Cardiac septum (tissue), 1 donor: ENCODE results near the gene PLEKHA5. TPM values are rescaled to one million over a fixed set of nuclear protein-coding genes. Genes with fewer than 3 reads are reported as not detected.

ENCODE experiments used
- DNase-seq: peaks from one replicate; pipeline ENCODE4 v3.0.0-alpha.2; 2020; ENCODE audit warnings: low spot score
- intact Hi-C: fragments of 100-400 bp; cut with DNase I; formaldehyde crosslinking; loops from one replicate; pipeline ENCODE4 v1.14.0; 2022
- total RNA-seq: library from RNA; stranded (reverse); fragmentation: NEBNext Ultra II Directional; extraction: Animal tissue kit (Norgen Biotek cat#: 25700); gene quantifications from one replicate; pipeline ENCODE4 v1.2.1, GENCODE V29; 2021
- donor health status: DM: no; HTN: no; CAD: no.

PLEKHA5 gene
- total RNA-seq, 1 donor from 2014 or later = 65.4 TPM

DNA sequence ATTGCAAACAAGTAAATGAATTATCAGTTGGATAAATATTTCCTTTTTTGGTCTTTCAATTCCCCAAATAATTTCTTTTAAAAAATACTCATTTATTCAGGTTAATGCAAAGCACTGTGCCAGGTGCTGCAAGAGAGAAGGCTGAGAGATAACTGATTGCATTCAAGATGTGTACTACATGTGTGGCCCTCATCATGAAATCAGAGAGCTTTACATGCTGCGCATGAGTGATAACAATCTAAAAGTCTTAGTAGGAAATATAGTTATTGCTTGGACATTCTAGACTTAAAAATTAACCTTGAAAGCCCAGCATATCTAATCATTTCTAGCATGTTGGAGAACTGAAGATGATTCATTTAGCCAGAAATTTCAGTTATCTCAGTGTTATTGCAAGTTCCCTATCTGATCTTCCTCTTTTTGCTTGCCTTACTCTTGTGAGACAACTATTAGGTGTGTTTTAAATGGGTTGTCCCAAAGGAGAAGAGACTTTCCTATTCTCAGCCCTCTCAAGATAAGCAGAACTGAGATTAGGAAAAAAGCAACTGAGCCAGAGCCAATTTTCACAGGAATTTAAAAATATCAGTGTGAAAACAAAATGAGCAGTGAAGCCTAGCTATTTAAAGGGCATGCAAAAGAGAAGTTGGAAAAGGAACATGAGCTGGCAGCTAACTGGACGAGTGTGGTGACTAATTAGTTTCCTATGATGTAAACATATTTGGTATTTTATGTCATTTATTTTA, 60.9 kb downstream of the PLEKHA5 start:
- intact Hi-C loops = loop anchor here (10.0 kb wide), 1 partner anchor 436 kb away; no protein-coding TSS in a partner anchor
- no peak for DNase-seq

DNA sequence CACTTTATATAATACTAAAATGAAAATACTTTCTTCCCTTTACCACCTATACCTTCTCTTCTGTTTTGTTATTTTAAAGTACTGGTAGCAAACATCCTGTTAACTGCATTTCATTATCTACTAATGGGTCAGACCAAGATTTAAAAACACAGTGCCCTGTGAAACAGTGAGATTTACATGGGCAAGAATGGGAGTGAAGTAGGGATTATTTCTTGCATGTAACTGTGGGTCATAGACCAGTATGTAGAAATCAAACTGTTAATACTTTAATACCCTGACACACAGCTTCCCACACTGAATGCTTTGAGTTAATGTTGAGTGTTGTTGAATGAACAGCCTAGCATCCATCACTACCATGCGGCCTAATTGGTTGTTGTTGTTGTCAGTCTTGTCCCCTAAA, 61.6 kb downstream of the PLEKHA5 start:
- intact Hi-C loops = loop anchor here (10.0 kb wide), 1 partner anchor 436 kb away; no protein-coding TSS in a partner anchor

DNA sequence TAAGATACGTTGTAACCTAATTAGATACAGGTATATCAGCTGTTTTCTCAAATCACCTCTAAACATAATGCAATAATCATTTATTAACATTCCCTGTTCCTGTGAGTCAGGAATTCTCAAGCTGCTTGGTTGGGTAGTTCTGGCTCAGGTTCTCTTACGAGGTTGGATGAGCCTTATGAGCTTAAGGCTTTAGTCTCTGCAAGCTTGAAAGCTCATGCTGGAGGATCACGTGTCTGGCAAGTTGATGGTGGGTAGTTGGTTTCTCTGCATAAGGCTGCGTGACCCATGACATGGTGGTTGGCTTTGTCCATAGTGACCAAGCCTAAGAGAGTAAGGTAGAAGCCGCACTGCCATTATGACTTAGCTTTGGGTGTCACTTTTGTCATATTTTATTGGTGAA, 62.0 kb downstream of the PLEKHA5 start:
- intact Hi-C loops = loop anchor here (10.0 kb wide), 1 partner anchor 437 kb away; no protein-coding TSS in a partner anchor
- no peak for DNase-seq

More for the DNA sequence above, 61.6 kb downstream of the PLEKHA5 start:
- no peak for DNase-seq

DNA sequence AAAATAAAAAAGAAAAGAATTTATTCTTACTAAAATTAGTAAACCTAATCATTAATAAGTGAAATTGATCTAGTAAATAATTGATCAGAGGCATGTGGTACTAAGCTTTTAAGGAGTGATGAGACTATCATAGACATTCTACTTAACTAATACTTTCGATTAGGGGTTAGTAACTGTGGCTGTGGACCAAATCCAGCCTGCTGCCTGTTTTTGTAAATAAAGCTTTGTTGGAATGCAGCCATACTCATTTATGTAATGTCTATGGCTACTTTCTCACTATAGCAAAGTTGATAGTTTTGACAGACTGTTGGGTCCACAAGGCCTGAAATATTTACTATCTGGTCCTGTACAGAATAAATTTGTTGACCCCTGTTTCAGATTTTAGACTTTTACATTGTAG, 63.2 kb downstream of the PLEKHA5 start:
- no peak for DNase-seq
- intact Hi-C loops = loop anchor here (10.0 kb wide), 1 partner anchor 438 kb away; no protein-coding TSS in a partner anchor

DNA sequence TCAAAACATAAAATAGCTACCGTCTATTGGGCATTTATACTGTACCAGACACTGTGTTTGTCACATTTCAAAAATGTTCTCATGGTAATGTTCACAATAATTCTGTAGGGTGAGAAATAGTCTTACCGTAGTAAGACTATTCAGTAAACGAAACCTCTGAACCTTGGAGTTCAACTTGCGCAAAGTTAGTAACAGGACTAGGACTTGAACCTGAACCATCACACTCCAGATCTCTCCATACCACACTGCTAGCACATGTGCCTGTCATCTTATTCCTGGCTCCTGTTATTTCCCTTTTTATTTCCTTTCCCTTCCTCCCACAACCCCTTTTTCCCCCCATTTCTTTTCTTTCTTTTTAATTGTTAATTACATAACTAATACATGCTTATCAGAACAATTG, 65.4 kb downstream of the PLEKHA5 start:
- intact Hi-C loops = loop anchor here (5.0 to 10.0 kb wide), 2 partner anchors 42 to 440 kb away; no protein-coding TSS in a partner anchor
- DNase-seq = no peak

DNA sequence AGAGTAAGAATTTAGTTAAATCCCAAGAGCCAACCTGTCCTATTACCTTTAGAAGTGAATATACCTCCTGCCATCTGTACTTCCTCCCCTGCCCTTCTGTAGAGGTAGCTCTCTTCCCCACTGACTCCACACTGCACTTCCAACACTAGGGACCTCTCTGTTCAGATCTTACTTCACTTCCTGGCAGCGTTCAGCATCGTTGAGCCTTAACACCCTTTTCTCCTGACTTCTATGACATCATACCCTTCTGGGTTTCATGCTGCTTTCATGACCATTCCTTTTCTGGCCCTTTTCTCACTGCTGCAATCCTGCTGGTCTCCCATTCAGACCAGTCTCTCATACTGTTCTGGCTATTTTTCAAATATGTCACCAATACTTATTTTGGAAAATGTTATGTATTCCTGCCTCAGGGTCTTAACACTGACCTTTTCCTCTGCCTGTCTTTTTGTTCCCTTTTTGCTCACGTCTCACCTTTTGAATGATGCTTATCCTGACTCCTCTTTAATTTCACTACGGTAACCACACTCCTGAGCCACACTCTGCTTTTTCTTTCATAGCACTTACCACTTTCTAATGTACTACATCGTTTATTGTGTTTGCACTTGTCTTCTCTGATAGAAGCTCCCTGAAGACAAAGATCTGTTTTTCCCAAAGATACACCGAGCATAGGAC, 67.6 kb downstream of the PLEKHA5 start:
- intact Hi-C loops = loop anchor here (5.0 to 10.0 kb wide), 2 partner anchors 40 to 442 kb away; no protein-coding TSS in a partner anchor

DNA sequence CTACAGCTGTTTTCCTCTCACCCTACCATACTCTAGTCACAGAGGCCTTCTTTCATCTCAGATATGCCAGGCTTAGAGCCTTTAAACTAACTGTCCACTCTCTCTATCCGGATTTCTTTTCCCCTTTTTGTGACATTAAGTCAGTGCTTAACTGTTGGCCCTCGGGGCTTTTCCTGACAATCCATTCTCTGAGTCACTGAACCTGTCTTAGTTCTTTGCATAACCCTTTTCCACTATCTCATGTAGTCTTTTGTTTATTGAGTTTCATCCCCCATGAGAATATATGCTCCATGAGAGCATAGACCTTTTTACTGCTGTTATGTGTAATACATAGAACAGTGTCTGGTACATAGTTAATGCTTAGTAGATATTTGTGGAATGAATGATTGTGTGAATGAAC, 68.7 kb downstream of the PLEKHA5 start:
- DNase-seq = no peak
- intact Hi-C loops = loop anchor here (5.0 to 10.0 kb wide), 2 partner anchors 39 to 443 kb away; no protein-coding TSS in a partner anchor

More for the DNA sequence above, 67.6 kb downstream of the PLEKHA5 start:
- DNase-seq = no peak

DNA sequence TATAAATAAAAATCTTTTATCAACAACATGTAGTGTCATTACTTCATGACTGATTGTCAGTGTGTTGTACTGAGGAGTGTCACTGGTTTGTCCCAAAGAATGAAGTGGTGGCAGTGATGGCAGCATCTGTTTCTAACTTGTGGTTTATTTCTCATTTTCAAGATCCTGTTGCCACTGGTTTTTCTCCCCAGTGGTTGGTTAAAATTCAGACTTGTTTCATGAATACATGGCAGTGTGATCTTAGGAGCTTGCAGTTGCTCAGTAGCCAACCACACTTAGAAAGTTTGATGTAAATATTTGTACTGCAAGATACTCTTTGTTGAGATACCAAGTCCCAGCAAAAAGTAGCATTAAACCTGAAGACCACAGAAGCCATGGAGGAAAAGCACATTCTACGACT, 69.8 kb downstream of the PLEKHA5 start:
- DNase-seq = no peak
- intact Hi-C loops = loop anchor here (5.0 to 10.0 kb wide), 2 partner anchors 38 to 445 kb away; no protein-coding TSS in a partner anchor

DNA sequence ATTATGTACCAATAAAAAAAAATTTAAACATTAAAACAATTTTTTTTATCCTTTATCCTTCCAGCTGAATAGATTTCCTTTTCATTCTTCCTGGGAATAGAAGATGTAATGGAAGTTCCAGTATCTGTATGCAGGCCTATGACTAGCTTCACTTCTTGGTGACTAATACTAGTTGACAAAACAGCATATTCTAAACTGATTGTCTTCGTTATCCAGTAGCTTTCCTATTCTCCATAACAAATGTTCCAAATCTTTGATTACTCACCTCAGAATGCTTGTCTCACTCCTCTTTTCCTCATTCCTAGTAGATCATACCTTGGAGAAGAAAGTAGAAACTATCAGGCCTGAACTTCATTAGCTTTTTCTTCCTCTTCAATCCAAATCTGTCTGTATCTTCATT, 70.7 kb downstream of the PLEKHA5 start:
- DNase-seq = no peak
- intact Hi-C loops = no loop called here

DNA sequence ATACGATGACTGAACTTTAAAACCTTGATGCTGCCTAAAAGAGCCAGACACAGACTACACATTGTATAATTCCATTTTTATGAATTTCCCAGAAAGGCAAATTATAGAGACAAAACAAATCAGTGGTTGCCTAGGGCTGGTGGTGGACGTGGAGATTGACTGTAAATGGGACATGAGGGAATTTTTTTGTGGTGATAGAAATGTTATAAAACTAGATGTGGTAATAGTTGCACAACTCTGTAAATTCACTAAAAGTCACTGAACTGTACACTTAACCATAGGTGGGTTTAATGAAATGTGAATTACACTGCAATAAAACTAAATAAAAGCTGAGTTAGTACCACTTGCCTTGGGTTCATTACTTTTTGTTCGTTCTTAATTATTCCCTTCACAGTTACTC, 72.1 kb downstream of the PLEKHA5 start:
- intact Hi-C loops = no loop called here

DNA sequence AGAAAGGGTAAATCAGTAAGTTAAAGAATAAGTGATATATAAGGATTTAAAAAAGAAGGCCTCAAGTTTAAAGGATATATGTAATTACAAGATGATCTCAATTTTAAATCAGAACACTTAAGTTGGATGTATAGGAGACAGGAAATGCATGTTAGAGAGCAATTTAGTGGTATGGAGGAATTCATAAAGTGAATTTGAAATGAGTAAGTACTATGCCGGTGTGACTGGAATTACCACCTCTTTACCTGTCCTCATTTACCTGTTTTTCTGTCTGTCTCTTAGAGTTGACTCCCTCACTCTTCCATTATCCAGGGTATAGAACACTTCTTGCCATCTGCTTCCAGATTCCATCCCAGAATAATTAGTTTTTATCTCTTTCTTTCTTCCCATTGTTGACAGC, 73.5 kb downstream of the PLEKHA5 start:
- DNase-seq = no peak
- intact Hi-C loops = no loop called here

More for the DNA sequence above, 72.1 kb downstream of the PLEKHA5 start:
- DNase-seq = no peak

DNA sequence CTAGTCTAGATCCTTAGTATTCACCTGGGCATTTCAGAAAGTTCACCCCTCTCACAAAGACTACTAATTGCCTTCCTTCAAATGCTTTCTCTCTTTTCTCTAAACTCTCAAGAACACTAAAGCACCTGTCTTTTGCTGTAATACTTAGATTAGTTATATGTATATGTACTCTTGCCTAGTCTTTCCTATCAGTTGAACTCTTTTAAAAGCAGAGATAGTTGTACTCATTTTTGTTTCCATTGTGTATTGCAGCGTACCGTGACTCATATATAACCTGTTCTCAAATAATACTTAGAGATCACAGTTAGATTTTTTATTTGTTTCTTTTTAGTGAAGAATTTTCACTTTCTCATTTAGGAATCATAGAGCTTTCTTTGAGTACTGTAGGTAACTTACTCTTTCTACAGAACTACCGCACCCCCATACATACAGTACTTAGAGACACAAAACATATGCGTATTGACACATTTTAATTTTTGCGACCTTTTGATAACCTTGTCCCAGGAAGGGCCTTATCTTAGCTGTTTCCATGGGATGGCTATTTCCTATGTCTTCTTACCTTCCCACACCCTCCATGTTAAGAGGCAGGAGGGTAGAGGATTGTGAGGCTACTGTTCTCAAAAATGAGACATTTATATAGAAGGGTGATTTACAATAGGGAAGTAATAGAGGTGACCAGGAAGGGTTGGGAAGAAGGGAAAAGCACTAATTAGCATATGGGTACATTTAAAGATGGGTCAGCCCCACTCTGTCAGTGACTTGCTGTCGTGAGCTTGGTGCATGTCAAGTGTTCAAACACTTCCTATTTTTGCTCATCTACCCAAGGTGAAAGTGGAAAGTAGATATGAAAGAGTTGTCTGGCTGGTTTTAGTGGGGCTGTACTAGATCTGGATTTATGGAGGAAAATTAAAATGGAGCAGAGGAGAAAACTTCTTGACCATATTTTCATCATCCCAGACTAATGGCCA, 74.3 kb downstream of the PLEKHA5 start:
- DNase-seq = no peak
- intact Hi-C loops = no loop called here

DNA sequence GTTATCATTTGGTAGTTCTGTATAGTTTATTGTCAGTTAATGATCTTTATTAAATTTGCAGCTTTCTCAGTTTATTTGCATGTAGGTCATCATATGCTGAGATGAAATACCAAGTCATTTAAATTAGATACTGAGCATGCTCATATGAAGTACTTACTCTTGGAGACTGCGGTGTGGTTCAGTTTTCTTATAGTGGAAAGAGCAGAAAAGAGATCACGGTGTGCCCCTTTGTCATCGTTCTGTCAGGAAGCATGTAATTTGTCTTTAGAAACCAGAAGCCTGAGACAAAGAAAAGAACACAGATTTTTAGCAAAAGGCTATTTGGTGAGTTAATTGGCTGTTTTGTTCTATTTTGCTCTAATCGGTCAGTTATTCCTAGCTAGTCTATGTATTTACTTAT, 75.6 kb downstream of the PLEKHA5 start:
- DNase-seq = no peak
- intact Hi-C loops = no loop called here

DNA sequence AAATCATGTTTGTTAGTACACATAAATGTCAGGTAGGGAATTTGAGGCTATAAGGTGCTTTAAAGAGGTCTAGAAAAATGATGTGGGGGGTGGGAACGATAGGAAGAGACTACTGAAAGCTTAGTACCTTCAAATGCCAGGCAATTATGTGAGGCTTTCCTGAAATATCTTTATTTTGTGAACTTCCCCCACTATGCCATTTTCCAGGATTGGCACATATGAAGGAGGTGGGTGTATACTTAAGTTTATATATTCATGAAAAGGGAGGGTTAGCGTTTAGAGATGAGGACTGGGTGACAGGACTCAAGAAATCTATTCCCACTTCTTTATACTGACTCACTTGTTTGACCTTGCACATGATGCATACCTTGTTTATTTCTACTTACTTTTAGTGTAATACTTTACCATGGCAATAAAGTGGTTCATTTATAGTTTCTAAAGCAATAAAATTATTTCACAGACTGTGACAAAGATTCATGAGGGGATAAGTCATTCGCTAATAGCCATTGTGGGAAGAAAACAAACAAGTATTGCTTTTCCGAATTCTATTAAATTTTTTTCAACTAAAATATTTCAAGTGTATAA, 77.1 kb downstream of the PLEKHA5 start:
- DNase-seq = no peak
- intact Hi-C loops = no loop called here

DNA sequence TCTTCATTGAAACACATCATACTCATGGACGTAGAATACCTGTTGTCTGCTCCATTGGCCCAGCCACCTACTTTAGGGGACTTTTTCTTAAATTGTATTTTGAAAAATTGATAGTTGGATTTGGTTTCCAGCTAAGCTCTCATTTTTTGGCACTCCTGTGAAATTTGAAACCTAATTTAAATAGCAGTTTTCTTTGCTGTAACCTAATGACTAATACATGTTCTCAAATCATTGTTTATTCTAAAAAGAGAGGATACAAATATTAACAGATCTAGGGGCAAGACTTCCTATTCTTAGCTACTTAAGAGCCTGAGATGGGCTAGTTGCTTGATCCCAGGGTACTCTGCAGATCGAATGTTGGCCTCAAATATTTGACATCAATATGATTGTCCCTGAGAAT, 78.9 kb downstream of the PLEKHA5 start:
- intact Hi-C loops = no loop called here
- no peak for DNase-seq

DNA sequence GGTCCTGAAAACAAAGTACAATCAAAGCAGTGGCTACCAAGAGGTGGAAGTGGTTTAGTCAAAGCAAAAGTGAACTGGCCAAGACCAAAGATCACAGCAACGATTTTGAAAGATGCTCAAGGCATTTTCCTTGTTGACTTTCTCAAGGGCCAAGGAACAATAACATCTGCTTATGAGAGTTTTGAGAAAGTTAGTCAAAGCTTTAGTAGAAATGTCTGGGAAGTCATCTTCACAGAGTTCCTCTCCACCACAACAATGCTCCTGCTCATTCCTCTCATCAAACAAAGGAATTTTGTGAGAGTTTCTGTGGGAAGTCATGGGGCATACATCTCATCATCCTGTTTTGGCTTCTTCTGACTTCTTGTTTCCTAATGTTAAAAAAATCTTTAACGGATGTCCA, 80.1 kb downstream of the PLEKHA5 start:
- intact Hi-C loops = no loop called here
- DNase-seq = no peak

DNA sequence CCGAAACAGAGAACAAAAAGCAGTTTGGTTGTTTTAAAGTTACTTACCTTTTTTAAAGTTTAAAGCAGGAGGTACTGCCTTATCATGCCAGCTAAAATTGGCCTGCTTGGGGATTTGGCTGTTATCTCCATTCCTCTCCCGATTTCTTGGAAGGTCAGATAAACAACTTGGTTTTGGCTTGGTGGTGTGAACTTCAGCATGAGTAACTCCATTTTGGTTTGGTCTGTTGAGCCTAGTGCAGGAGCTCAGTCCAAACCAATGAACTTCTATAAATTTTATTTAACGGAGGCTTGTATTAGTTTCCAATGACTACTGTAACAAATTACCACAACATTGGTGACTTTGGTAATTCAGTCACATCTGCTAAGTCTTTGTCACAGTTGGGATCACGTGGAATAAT, 82.3 kb downstream of the PLEKHA5 start:
- DNase-seq = no peak
- intact Hi-C loops = no loop called here

DNA sequence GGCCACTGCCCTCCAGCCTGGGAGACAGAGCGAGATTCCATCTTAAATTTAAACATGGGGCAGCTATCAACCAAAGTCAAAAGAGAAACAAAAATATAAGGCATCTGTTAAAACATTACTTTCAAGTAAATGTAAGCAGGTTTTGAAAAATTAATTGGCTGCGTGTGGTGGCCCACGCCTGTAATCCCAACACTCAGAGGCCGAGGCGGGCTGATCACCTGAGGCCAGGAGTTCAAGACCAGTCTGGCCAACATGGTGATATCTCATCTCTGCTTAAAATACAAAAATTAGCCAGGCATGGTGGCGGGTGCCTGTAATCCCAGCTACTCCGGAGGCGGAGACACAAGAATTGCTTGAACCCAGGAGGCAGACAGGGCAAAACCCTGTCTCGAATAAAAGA, 82.7 kb downstream of the PLEKHA5 start:
- DNase-seq = no peak
- intact Hi-C loops = no loop called here

DNA sequence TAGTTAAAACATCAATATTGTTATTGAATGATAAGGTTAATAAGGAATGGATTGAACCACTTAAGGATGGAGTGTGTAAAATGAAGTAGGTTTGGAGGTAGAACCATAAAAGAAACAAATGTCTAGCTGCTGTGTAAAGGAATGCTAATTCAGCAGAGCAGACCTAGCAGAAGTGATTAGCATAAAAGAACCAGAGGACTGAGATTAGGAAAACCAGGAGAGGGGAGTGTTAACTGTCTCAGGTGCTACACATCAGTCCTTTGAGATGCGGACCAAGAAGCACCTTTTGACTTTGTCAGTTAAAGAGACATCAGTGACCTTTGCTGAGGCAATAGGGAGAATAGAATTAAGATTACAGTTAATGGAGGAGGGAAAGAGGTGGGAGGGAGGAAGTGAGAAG, 84.5 kb downstream of the PLEKHA5 start:
- intact Hi-C loops = no loop called here
- no peak for DNase-seq
